OCI-LY7 (cell line): ENCODE results near the gene GYPC. TPM values are rescaled to one million over a fixed set of nuclear protein-coding genes. Genes with fewer than 3 reads are reported as not detected.

Source experiments
- BruUV-seq: library from RNA; stranded (reverse); fragments of 400-500 nt; replicated peaks from 2 replicates; lab custom pipeline; 2021; lab: Mats Ljungman, UMichigan
- CTCF ChIA-PET: fragments of 300-600 bp; sonication (Branson Sonifier 250); formaldehyde crosslinking; loops from one replicate; lab custom pipeline; 2022; ENCODE audit warnings: antibody characterized with exemption; ENCODE audit not compliant: unreplicated experiment; lab: Charles Lee
- POLR2A ChIA-PET: fragments of 300-600 bp; sonication (Branson Sonifier 250); formaldehyde crosslinking; loops from one replicate; lab custom pipeline; 2022; ENCODE audit warnings: antibody characterized with exemption; lab: Charles Lee
- DNase-seq: peaks from one replicate; pipeline ENCODE4 v3.0.0-alpha.2; 2015; ENCODE audit warnings: low spot score
- H2AFZ ChIP-seq: fragments of 200-600 bp; sonication (generic), shearing (Covaris generic); 2 replicates; pipeline ENCODE4 v1.6.1; 2014; ENCODE audit warnings: mild to moderate bottlenecking, antibody characterized with exemption, low read length, moderate library complexity
- H3K27ac ChIP-seq: fragments of 200-600 bp; sonication (generic); 2 replicates; pipeline ENCODE4 v1.5.1; 2014; ENCODE audit warnings: mixed run types, low read depth, mild to moderate bottlenecking, moderate library complexity, low read length, inconsistent platforms; ENCODE audit not compliant: poor library complexity, severe bottlenecking
- H3K36me3 ChIP-seq: fragments of 200-600 bp; sonication (generic); 2 replicates; pipeline ENCODE4 v1.6.1; 2014; ENCODE audit warnings: mild to moderate bottlenecking, antibody characterized with exemption, low read length, moderate library complexity, mixed read lengths; ENCODE audit not compliant: insufficient read depth
- H3K4me1 ChIP-seq: fragments of 200-600 bp; sonication (generic); 2 replicates; pipeline ENCODE4 v1.5.1; 2014; ENCODE audit warnings: mild to moderate bottlenecking, low read length; ENCODE audit not compliant: insufficient read depth, poor library complexity, severe bottlenecking
- H3K4me2 ChIP-seq: fragments of 200-600 bp; sonication (generic); 2 replicates; pipeline ENCODE4 v1.6.1; 2014; ENCODE audit warnings: mild to moderate bottlenecking, low read length
- H3K4me3 ChIP-seq: fragments of 200-600 bp; sonication (generic); 2 replicates; pipeline ENCODE4 v1.5.1; 2014; ENCODE audit warnings: mild to moderate bottlenecking, low read depth, low read length; ENCODE audit not compliant: poor library complexity, severe bottlenecking
- H3K79me2 ChIP-seq: fragments of 200-600 bp; sonication (generic); 2 replicates; pipeline ENCODE4 v1.6.1; 2016; ENCODE audit warnings: low read depth, mild to moderate bottlenecking, low read length, moderate library complexity, mixed read lengths; ENCODE audit not compliant: insufficient read depth
- H3K9me2 ChIP-seq: fragments of 200-600 bp; sonication (generic); 2 replicates; pipeline ENCODE4 v1.6.1; 2016; ENCODE audit warnings: mild to moderate bottlenecking, low read length, mixed read lengths; ENCODE audit not compliant: insufficient read depth
- H3K9me3 ChIP-seq: fragments of 200-600 bp; sonication (generic); 2 replicates; pipeline ENCODE4 v1.6.1; 2014; ENCODE audit warnings: mild to moderate bottlenecking, mixed run types, low read length, mixed read lengths
- H4K20me1 ChIP-seq: fragments of 200-600 bp; sonication (generic); 2 replicates; pipeline ENCODE4 v1.6.1; 2014; ENCODE audit warnings: mild to moderate bottlenecking, antibody characterized with exemption, low read length, moderate library complexity, mixed read lengths; ENCODE audit not compliant: insufficient read depth
- EZH2phosphoT487 ChIP-seq: fragments of 200-600 bp; sonication (generic); IDR thresholded peaks from 2 replicates; pipeline ENCODE4 v1.6.1; 2018; ENCODE audit warnings: low read depth, borderline replicate concordance, mild to moderate bottlenecking, mixed run types, antibody characterized with exemption, low read length, moderate library complexity, mixed read lengths
- intact Hi-C: fragments of 100-400 bp; cut with micrococcal nuclease; formaldehyde crosslinking; loops from one replicate; pipeline ENCODE4 v1.10.0; 2022; ENCODE audit not compliant: unreplicated experiment
- total RNA-seq, 2 experiments: library from RNA; depleted of rRNA in 1 of 2; stranded (reverse); fragments of >200 nt in 1 of 2; shearing (Covaris generic) in 1 of 2; gene quantifications; 2 replicates each; pipeline ENCODE4 v1.2.3, GENCODE V29; 2014 to 2022
- TF ChIP-seq, protein P1 (sequence below): fragments of 200-600 bp; sonication (generic); conservative IDR thresholded peaks from 2 replicates; pipeline ENCODE4 v1.5.1; 2014; ENCODE audit warnings: mild to moderate bottlenecking, antibody characterized with exemption, low read length, moderate library complexity, mixed read lengths

GYPC gene
- total RNA-seq, 2 experiments from 2014 or later: 96.4 to 154 TPM

DNA sequence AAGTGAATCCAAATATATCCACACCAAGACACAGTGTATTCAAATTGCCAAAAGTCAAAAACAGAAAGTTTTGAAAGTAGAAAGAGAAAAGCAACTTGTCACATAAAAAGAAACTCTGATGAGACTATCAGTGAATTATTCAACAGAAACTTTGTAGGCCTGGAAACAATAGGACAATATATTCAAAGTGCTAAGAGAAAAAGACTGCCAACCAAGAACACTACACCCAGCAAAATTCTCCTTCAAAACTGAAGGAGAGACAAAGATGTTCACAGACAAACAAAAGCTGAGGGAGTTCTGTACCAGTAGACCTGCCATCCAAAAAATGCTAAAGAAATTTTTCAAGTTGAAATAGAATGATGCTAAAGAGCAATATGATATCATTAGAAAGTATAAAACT, 69.6 kb downstream of the GYPC start:
- H3K9me3 ChIP-seq: peaks cover 7% of the 10 kb centered on the region; the same call in 1 of the 2 replicates
- no peak overlapping the region for H3K27ac ChIP-seq
- POLR2A ChIA-PET: interaction anchor here (1.1 to 1.3 kb wide), 2 partner anchors 25 to 26 kb away, joined by 3 read pairs; no protein-coding TSS in a partner anchor
- H3K4me1 ChIP-seq: no peaks in the 10 kb centered on the region
- H4K20me1 ChIP-seq: no peaks in the 10 kb centered on the region
- no peaks in the 10 kb centered on the region for H3K79me2 ChIP-seq
- H3K9me2 ChIP-seq: no peaks in the 10 kb centered on the region
- no peak overlapping the region for H2AFZ ChIP-seq
- CTCF ChIA-PET: no interaction called here
- BruUV-seq: no TSS peak
- no peaks in the 10 kb centered on the region for H3K36me3 ChIP-seq
- TF ChIP-seq EZH2phosphoT487: no peak
- TF ChIP-seq, protein P1, sequence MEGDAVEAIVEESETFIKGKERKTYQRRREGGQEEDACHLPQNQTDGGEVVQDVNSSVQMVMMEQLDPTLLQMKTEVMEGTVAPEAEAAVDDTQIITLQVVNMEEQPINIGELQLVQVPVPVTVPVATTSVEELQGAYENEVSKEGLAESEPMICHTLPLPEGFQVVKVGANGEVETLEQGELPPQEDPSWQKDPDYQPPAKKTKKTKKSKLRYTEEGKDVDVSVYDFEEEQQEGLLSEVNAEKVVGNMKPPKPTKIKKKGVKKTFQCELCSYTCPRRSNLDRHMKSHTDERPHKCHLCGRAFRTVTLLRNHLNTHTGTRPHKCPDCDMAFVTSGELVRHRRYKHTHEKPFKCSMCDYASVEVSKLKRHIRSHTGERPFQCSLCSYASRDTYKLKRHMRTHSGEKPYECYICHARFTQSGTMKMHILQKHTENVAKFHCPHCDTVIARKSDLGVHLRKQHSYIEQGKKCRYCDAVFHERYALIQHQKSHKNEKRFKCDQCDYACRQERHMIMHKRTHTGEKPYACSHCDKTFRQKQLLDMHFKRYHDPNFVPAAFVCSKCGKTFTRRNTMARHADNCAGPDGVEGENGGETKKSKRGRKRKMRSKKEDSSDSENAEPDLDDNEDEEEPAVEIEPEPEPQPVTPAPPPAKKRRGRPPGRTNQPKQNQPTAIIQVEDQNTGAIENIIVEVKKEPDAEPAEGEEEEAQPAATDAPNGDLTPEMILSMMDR: no peak
- intact Hi-C loops: no loop called here
- H3K4me2 ChIP-seq: no peak overlapping the region
- no peak overlapping the region for H3K4me3 ChIP-seq
- no peak for DNase-seq

DNA sequence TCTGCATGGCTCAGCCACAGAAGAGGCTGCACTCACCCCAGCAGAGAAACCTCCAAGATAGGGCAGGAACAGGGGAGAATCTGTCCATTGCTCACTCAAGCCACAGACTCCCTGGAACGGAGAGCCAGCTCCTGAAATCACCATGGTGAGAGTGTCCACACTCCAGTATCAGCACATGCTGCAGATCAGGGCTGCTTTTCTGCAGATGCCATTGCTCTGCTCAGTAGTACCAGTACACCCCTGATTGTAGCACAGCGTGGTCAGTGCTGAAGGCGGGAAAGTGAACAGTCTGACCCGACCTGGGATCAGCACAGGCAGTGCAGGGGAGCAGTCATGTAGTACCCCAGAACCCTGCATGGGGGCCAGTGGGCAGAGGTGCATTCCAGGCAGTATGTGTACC, 73.9 kb downstream of the GYPC start:
- Histone ChIP-seq H2AFZ (no peak overlapping the region), H3K4me2 (no peak overlapping the region), H3K9me2 (no peaks in the 10 kb centered on the region), H3K9me3 (peaks cover 7% of the 10 kb centered on the region; the same call in 1 of the 2 replicates), H3K4me3 (no peak overlapping the region), H3K36me3 (no peaks in the 10 kb centered on the region), H3K27ac (no peak overlapping the region), H3K79me2 (no peaks in the 10 kb centered on the region), H3K4me1 (no peaks in the 10 kb centered on the region), H4K20me1 (no peaks in the 10 kb centered on the region)
- no TSS peak for BruUV-seq
- ChIA-PET POLR2A (no interaction called here), CTCF (no interaction called here)
- TF ChIP-seq EZH2phosphoT487: no peak
- intact Hi-C loops: no loop called here
- no peak for DNase-seq

DNA sequence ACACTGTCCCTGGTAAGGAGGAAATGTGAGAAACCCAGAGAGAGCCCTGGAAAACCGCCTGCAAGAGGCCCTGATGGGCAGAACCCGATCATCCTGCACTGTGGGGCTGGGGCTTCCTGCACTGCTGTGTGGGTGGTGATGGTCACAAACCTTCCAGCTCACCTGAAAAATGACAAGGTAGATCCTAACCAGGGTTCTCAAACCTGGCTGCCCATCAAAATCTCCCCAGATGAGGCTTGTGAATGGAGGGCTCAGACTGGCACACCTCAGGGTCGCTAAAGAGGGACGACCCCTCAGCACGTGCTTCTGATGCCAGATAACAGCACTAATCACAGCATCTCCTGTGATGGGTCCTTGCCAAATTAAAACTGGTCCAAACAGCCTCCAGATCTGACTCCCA, 74.7 kb downstream of the GYPC start:
- H3K9me3 ChIP-seq: peaks cover under 1% of the 10 kb centered on the region; the same call in 1 of the 2 replicates
- no peaks in the 10 kb centered on the region for H3K4me1 ChIP-seq
- no peaks in the 10 kb centered on the region for H3K9me2 ChIP-seq
- no peak overlapping the region for H3K27ac ChIP-seq
- H3K36me3 ChIP-seq: no peaks in the 10 kb centered on the region
- no peak for TF ChIP-seq EZH2phosphoT487
- TF ChIP-seq, protein P1: no peak
- no peak overlapping the region for H2AFZ ChIP-seq
- CTCF ChIA-PET: no interaction called here
- intact Hi-C loops: no loop called here
- no peak for DNase-seq
- H3K4me2 ChIP-seq: no peak overlapping the region
- H3K79me2 ChIP-seq: no peaks in the 10 kb centered on the region
- BruUV-seq: no TSS peak
- POLR2A ChIA-PET: no interaction called here
- no peaks in the 10 kb centered on the region for H4K20me1 ChIP-seq
- H3K4me3 ChIP-seq: no peak overlapping the region
